Right ventricle myocardium superior (tissue), 1 donor: ENCODE results near the gene DDX20. TPM values are rescaled to one million over a fixed set of nuclear protein-coding genes. Genes with fewer than 3 reads are reported as not detected.
"Not testable (repeated sequence)": the region's sequence is repeated elsewhere in the genome, so short reads cannot be mapped to it uniquely, and the experiment has no call there.

Experiments
- ATAC-seq: fragments of 200-7000 bp; cut with Tn5 transposase; one replicate; pipeline ENCODE4 v1.9.1; 2020; ENCODE audit warnings: mild to moderate bottlenecking; ENCODE audit not compliant: poor library complexity
- DNase-seq: peaks from one replicate; pipeline ENCODE4 v3.0.0-alpha.2; 2020
- intact Hi-C: fragments of 100-400 bp; cut with DNase I; formaldehyde crosslinking; loops from one replicate; pipeline ENCODE4 v1.11.2; 2022
- total RNA-seq: library from RNA; stranded (reverse); fragmentation: NEBNext Ultra II Directional; extraction: Animal tissue kit (Norgen Biotek cat#: 25700); gene quantifications from one replicate; pipeline ENCODE4 v1.2.1, GENCODE V29; 2021
- donor health status: DM: no; HTN: yes; CAD: no; lungs with severe emphysema.

The DDX20 gene
- total RNA-seq, 1 donor from 2014 or later: 5.8 TPM

DNA sequence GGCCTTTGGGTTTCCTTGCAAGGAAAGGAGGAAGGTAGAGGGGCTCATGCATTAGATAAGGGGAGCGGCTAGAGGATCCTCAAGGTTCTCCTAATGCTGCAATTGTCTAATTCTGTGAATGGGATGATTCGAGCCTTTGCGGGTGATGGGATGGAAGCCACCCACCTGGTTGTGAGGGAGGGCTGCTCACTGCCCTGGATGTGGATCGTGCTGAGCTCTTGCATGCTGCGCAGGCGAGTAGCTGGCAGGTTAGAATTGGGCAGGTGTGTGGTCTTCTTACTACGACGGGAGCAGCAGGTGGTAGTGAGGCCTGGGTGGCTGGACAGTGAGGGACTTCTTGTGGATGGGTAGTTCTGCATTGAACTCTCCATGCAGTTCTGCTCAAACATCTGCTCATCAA is 21.2 kb downstream of the DDX20 start:
- ATAC-seq (no peak), DNase-seq (no peak)
- intact Hi-C loops: no loop called here

- ATAC-seq: no peak
- intact Hi-C loops: no loop called here
- no peak for DNase-seq
These were observed 21.6 kb downstream of the DDX20 start for GRCh38 chr1:111777301-111777700.

DNA sequence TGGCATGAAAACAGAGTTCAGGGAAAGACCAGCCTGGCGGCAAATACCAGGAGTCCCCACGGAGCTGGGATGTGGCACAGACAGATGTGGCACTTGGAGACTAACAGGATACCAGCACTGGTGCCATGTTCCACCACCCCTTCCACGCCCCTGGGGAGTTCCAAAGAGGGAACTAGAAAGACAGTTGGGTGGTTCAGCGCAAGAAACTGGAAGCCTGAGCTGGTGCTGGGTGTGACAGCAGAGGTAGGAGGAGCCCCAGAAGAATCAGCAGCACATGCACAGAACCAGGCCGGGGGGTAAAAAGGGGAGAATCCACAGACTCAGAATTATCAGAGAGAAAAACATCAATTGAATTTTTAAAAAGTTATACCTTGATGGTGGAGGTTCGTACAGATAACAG is 22.4 kb downstream of the DDX20 start:
- intact Hi-C loops: no loop called here
- ATAC-seq: no peak

GRCh38 chr1:111778541-111779051 is 22.9 kb downstream of the DDX20 start:
- intact Hi-C loops: no loop called here
- DNase-seq: no peak
- no peak for ATAC-seq

More for the DNA sequence above, 22.4 kb downstream of the DDX20 start:
- DNase-seq: no peak

DNA sequence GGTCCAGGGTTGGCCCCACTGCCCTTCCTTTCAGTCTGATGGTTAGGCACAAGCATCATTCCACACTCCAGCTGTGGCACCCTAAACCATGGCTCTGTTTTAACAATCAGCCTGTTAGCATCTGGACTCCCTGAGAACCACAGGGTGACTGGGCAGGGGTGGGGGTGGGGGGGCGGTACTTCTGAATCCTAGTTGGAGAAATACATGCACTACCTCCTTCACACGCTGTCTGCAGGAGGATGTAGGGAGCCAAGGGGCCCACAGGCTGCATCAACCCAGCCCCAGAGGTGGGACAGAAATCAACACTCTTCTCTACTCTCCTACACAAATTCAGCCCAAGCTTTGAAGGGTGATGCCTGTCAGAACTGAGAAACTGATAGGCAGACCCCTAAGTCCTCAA is 23.8 kb downstream of the DDX20 start:
- DNase-seq: no peak
- intact Hi-C loops: no loop called here
- ATAC-seq: no peak

- ATAC-seq (no peak), DNase-seq (no peak)
- intact Hi-C loops: no loop called here
These were observed 28.7 kb downstream of the DDX20 start for GRCh38 chr1:111784273-111784901.

- ATAC-seq (no peak), DNase-seq (no peak)
- intact Hi-C loops: no loop called here
These were observed 31.0 kb downstream of the DDX20 start for GRCh38 chr1:111786669-111787207.

GRCh38 chr1:111789142-111789541 is 33.4 kb downstream of the DDX20 start:
- intact Hi-C loops: no loop called here
- ATAC-seq: peak; percentile 14
- DNase-seq: no peak

DNA sequence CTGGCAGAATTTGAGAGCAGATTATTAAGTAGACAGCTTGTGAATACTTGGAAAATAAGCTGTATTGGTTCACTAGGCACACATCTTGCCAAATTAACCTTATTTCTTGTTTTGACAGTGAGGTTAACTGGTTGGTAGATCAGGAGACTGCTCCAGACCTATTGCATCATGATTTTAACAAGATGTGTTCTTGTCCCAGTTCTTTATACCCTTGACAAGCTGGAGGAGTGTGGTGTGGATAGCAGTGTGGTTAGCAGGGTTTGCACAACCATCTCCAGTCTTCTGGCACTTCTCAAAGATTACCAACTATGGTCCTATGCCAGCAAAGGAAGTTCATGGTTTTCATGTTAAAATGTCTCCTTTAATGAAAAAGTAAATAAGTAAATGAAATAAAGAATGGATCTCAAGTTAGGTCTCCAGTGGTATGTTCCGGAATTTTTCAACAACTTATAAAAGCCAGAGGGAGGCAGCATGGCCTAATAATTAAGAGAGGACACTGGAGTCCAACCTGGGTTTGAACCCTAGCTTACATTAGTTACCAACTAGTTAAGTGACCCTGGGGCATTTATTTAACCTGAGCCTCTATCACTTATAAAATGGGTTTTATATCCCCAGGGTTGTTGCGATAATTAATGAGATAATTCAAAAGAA is 34.1 kb downstream of the DDX20 start:
- ATAC-seq (peak; percentile 71), DNase-seq (no peak)
- intact Hi-C loops: loop anchor here (10.0 kb wide), 2 partner anchors 545 to 575 kb away; no protein-coding TSS in a partner anchor

- intact Hi-C loops: loop anchor here (10.0 kb wide), 2 partner anchors 543 to 573 kb away; no protein-coding TSS in a partner anchor
- no peak for ATAC-seq
- no peak for DNase-seq
These were observed 36.1 kb downstream of the DDX20 start for GRCh38 chr1:111791776-111792175.

DNA sequence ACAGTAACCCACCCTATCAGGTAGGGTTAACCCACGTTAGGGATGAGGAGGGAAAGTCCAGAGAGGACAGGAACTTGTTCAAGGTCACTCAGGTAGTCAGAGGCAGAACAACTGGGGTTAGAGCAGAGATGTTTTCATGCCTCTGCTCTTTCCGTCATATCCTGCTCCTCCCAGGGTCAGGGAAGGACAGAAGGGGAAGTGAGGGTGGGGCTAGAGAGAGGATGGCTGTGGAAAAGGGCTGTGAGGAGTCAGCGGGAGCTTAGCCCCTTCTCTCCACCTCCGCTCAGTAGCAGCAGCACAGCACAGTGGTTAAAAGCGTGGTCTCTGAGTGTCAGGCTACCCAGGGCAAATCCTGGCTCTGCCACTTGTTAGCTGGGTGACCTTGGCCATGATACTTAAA is 36.5 kb downstream of the DDX20 start:
- ATAC-seq (no peak), DNase-seq (no peak)
- intact Hi-C loops: loop anchor here (10.0 kb wide), 2 partner anchors 543 to 573 kb away; no protein-coding TSS in a partner anchor

DNA sequence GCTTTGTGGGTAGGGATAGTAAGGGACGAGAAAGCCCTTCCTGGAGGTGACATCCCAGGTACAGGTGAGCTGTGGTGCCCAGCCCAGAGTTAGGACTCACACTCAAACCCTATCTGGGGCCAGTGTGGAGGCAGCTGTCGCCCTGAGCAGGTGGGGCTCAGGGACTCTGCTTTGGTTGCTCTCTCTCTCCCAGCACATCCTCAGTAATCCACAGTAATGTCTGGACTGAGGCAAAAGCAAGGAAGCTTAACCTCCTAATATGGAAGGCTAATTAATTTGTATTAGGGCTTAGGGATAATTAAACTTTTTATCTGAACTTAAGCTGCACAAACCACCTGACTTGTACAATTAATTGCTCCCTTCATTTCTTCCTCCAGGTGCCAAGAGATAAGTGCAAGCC is 38.2 kb downstream of the DDX20 start:
- DNase-seq (no peak), ATAC-seq (no peak)
- intact Hi-C loops: loop anchor here (10.0 kb wide), 2 partner anchors 541 to 571 kb away; no protein-coding TSS in a partner anchor

DNA sequence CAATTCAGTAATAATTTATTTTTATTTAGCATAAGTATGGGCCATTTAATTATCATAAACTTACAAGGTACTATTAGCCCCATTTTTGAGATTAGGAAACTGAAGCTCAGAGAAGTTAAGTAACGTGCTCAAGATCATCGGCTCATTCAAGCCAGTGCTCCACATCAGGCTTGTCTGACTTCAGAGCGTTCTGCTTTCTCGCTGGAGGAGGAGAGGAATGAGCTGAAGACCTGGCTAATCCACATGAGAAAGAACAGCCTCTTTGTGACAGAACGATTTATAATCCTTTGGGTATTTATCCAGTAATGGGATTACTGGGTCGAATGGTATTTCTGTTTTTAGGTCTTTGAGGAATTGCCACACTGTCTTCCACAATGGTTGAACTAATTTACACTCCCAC is 39.7 kb downstream of the DDX20 start:
- no peak for ATAC-seq
- no peak for DNase-seq
- intact Hi-C loops: loop anchor here (10.0 kb wide), 2 partner anchors 539 to 569 kb away; no protein-coding TSS in a partner anchor

- DNase-seq: no peak
- intact Hi-C loops: loop anchor here (10.0 kb wide), 2 partner anchors 536 to 566 kb away; no protein-coding TSS in a partner anchor
- no peak for ATAC-seq
These were observed 42.9 kb downstream of the DDX20 start for GRCh38 chr1:111798580-111798979.

GRCh38 chr1:111799722-111800121 is 44.0 kb downstream of the DDX20 start:
- ATAC-seq, DNase-seq: not testable (repeated sequence)
- intact Hi-C loops: loop anchor here (10.0 kb wide), 2 partner anchors 535 to 565 kb away; no protein-coding TSS in a partner anchor

GRCh38 chr1:111801071-111801850 is 45.6 kb downstream of the DDX20 start:
- DNase-seq (peak; percentile 64), ATAC-seq (peak; percentile 93)
- intact Hi-C loops: no loop called here

GRCh38 chr1:111802110-111802509 is 46.4 kb downstream of the DDX20 start:
- intact Hi-C loops: loop anchor here (2.0 kb wide), 1 partner anchor 187 kb away; the partner anchor contains the start of gene KCND3
- peak; percentile 86 for ATAC-seq
- peak; percentile 70 for DNase-seq

GRCh38 chr1:111802984-111803383 is 47.3 kb downstream of the DDX20 start:
- no peak for DNase-seq
- no peak for ATAC-seq
- intact Hi-C loops: loop anchor here (2.0 kb wide), 1 partner anchor 186 kb away; the partner anchor contains the start of gene KCND3

GRCh38 chr1:111803951-111804350 is 48.2 kb downstream of the DDX20 start:
- DNase-seq (no peak), ATAC-seq (no peak)
- intact Hi-C loops: loop anchor here (2.0 kb wide), 1 partner anchor 185 kb away; the partner anchor contains the start of gene KCND3
